ENCODE measurements around the gene ENDOV.
"Not testable (repeated sequence)": the region's sequence is repeated elsewhere in the genome, so short reads cannot be mapped to it uniquely, and the experiment has no call there.

Gene ENDOV

DNA sequence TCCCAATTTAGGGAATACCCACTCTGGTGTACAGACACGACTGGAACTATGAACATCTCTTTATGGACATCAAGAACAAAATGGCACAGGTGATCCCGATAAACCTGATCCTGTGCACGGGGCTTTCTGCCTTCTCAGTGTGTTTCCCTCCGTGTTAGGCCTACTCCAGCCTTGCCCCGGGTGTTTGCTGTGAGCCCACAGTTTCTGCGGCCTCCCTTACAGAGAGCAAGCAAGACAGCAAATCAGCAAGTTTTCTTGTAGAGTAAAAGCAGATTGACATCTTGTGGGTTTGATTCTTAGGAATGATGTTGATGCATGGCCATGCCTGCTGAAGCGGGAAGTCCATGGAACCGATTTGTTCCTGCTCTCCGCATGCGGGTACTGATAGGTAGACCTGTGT is 26.4 kb upstream of the ENDOV start:
- no peak for DNase-seq (ENCODE audit: low spot score)

DNA sequence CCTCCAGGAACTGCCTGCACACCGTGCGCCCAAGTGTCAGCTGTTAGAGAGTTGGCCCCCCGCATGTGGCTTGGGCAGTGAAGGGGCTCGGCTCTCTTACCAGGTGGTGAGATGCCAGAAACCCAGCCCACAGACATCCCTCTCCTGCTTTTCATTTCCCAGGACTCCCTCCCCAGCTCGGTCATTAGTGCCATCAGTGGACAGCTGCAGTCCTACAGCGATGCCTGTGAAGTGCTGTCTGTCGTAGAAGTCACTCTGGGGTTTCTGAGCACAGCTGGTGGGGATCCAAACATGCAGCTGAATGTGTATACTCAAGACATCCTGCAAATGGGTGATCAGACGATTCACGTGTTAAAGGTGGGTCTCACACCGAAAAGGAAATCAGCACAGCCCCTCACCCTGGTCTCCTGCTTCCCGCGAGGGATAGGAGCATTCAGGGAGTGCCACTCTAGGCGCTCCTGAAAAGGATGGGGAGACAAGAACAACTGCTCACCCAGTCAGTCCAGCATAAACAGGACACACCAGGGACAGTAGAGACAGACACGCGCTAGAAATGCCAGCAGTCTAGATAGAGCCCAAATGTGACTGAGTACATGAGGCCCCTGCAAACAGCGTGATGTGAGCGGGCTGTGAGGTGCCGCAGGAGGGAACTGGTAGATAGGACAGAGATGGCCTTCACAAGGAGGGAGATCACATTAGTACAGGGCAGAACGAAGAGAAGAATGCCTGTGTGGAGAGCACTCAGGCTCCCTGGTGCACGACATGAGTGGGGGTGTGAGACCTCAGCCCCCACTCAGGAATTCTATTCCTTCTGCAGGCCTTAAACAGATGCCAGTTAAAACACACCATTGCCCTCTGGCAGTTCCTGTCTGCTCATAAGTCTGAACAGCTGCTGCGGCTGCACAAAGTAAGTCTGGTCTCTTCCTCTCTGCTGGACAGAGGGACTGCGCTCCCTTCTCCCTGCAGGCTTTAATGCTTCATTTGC is 25.7 kb upstream of the ENDOV start:
- no peak for DNase-seq (ENCODE audit: low spot score)

DNA sequence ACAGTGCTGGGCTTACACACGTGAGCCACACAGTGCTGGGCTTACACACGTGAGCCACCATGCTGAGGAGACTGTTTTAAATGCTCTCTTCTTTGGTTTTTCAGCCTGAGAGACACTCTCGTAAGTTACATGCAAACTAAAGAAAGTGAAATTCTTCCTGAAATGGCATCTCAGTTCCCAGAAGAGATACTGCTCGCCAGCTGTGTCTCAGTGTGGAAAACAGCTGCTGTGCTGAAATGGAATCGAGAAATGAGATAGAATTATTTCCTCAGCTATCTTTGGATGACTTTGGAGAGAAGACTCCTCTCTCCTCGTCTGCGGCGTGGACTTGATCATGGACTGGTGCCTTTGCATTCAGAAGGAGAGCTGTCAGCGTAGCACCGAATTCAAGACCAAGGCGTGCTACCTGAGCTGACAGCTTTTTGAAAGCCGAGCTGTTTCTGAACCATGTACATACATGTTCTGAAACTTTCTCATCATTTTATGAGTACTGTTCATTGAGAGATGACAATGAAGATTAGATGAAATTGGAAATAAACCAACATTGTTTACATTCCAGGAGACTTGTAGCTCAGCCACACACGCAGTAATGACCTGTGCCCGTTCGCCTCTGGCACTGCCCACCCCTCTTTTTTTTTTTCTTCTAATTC is 21.6 kb upstream of the ENDOV start:
- no peak for DNase-seq (ENCODE audit: low spot score)

DNA sequence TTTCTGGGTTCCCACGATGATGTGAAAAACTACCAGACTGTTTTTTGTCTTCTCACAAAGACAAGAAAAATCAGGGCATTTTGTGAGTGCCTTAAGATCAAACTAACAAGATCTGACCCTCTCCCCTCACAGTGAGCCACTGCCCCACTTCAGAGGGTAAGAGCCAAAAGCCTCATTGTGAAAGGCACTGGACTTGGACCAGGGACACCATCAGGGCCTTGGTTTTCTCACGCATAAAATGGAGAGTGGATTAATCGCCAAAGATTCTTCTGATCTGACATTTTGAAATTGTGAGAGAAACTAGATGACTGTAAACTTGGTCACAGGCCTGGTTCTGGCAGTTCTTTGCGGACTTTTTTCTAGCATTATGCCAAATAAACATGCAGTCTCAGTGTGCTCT is 21.0 kb upstream of the ENDOV start:
- no peak for DNase-seq (ENCODE audit: low spot score)

DNA sequence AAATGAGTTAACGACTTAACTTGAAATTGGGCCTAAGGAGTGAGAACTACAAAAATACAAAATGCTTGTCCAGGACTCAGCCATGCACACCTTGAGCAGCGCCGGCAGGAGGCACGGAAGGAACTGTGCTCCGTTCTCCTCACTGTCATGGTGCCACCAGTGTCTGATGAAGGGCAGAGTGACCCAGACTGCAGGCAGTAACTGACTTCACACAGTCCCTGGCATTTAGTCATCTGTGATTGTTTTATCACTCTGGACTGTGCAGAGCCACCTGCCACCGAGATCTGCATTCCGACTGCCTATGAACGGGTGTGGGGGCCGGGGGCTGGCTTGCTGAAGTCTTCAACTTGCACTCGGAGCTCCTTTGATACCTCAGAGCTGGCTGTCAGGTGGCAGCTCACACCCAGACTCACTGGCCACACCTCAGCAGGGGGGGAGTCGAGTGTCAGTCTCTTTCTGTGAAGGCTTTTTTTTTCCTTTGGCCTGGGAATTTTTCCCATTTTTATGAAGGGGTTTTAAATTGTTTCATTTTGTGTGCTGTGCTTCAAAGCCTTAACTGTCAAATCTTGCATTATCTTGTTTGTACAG is 20.2 kb upstream of the ENDOV start:
- DNase-seq (ENCODE audit: low spot score) = no peak

DNA sequence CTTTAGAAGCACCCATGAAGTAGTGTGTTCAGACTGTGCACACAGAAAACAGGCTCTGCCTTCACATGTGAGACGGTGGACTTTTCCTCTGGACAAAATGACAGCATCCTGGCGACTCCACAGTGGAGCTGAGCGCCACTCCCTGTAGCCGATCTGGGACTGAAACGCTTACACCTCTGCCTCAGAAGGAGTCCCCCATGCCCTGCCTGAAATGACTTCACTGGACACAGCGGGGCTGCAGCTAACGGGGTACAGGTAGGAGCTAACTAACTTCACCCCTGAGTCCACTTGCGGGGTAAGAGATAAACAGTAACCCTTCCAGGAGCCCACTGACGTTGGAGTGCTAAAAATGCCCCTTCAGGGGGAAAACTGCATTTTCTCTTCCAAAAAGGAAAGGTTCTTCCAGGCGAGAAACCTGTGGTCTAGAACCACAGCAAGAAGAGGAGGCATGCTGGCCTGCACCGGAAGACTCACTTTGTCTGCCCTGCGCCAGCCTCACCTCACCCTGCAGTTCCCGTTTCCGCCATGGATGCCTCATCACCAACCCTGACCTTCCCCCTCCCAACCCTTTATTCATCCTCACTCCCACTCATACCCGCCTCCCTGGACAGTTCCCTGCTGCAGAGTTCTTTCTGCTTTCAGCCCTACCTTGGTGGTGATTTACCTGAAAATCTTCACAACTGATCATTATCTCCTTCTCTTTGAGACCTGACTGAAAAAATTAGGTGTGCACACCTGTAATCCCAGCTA is 19.4 kb upstream of the ENDOV start:
- DNase-seq (ENCODE audit: low spot score) = no peak

DNA sequence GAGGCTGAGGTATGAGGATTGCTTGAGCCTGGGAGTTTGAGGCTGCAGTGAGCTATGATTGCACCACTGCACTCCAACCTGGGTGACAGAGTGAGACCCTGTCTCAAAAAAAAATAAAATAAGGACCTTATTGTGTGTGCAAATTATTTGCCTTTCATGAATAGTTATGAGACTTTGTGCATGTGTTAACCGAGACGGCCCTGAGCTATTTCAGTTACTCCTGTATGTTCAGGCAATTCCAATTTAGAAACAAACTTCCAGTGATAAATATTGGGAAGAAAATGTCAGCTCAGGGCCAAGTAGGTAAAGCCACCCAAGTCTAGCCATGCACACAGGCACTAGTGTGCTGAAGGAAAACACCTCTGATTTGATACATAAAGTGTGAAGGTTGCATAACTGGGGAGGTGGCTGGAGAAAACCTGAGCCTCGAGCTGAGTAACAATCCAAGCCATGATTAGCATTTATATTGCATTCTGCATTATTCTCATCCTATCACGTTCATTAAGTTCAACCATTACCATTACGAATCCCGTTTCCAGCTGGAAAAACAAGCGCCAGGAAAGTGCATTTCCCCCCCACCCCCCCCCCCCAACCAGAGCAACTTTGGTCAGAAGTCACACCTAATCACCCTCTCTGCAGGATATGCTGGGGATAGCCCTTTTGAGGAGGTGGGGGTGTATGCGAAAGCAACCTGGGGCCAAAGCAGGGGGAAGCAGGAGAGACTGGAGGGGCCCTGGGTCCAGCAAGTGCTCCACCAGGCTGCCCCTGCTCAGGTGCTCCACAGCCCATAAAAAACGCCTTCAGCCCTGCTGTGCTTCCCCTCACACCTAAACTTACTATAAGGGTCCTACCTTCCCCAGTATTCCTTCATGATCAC is 18.6 kb upstream of the ENDOV start:
- no peak for DNase-seq (ENCODE audit: low spot score)

DNA sequence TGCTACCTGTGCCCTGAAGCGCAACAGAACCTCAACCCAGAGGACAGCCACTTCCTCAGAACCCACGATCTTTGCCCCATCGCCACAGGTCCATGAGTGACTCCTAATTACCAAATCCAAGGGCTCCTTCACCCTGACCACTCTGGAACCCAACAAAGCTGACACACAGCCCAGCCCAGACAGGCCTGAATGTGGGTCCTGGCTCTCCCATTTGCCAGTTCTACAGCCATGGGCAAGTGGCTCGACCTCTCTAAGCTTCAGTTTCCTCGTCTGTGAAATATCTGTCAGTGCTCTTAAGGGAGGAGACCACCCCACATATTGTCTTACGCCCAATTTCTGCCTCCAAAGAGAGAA is 18.0 kb upstream of the ENDOV start:
- DNase-seq (ENCODE audit: low spot score) = no peak

DNA sequence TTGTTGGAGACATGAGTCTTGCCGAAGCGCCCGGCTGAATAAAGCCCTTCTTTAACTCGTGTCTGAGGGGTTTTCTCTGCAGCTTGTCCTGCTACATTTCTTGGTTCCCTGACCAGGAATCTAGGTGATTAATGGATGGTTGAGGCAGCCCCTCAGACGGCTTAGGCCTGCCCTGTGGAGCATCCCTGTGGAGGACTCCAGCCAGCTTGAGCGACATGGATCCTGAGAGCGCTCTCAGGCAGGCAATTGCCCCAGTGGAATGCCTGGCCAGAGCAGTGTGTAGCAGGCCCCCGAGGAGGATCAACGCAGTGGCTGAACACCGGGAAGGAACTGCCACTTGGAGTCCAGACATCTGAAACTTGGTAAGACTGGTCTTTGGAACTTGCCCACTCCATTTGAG is 17.3 kb upstream of the ENDOV start:
- no peak for DNase-seq (ENCODE audit: low spot score)

DNA sequence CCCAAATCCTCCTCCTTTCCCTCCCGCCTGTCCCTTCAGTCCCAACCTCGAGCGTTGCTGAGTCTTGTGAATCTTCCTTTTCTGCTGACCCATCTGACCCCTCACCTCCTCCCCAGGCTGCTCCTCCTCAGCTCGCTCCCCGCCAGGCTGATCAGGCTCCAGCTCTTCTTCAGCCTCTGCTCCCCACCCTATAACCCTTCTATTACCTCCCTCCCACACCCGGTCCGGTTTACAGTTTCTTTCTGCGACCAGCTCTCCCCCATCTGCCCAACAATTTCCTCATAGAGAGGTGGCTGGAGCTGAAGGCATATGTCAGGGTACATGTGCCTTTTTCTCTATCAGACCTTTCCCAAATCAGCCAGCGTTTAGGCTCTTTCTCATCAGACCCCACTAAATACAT is 13.9 kb upstream of the ENDOV start:
- DNase-seq (ENCODE audit: low spot score) = not testable (repeated sequence)

DNA sequence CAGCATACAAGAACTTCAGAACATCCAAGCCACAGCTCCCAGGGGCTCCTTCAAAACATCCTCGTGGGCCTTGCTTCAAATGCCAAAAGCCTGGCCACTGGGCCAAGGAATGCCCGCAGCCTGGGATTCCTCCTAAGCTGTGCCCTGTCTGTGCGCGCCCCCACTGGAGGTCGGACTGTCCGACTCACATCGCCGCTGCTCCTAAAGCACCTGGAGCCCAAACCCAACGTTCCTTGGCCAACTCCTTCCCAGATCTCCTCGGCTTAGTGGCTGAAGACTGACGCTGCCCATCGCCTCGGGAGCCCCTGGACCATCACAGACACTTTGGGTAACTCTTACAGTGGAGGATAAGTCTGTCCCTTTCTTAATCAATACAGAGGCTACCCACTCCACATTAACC is 12.9 kb upstream of the ENDOV start:
- DNase-seq (ENCODE audit: low spot score) = not testable (repeated sequence)

DNA sequence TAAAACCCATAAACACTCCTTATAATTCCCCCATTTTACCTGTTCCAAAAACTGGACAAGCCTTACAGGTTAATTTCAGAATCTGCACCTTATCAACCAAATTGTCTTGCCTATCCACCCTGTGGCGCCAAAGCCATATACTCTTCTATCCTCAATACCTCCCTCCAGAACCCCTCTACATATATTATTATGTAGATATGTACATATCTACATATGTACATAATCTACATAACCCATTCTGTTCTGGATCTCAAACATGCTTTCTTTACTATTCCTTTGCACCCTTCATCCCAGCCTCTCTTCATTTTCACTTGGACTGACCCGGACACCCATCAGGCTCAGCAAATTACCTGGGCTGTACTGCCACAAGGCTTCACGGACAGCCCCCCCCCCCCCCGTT is 12.0 kb upstream of the ENDOV start:
- DNase-seq (ENCODE audit: low spot score) = no peak

DNA sequence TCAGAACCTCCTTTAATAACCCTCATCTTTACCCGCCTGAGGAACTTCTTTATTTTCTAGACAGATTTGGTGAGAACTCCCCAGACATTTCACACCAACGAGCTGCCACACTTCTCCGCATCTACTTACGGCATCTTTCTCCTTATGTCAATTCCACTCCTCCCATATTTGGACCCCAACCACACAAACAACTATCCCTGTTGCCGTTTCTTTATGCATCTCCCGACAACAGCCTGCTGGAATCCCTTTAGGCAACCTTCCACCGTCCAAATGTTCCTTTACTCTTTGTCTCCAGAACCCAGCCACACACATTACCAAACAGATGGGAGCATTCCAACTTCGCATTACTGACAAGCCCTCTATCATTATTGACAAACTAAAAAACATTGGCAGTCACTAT is 8.8 kb upstream of the ENDOV start:
- no peak for DNase-seq (ENCODE audit: low spot score)

DNA sequence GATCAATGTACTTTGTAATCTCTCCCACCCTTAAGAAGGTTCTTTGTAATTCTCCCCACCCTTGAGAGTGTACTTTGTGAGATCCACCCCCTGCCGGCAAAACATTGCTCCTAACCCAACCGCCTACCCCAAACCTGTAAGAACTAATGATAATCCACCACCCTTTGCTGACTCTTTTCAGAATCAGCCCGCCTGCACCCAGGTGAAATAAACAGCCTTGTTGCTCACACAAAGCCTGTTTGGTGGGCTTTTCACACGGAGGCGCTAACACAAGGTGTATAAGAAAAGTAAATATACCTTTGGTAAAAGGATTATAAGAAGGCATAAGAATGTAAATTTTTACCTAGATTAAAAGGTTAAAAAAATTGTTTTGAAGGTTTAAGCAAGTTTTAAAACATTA is 7.0 kb upstream of the ENDOV start:
- DNase-seq (ENCODE audit: low spot score) = not testable (repeated sequence)

DNA sequence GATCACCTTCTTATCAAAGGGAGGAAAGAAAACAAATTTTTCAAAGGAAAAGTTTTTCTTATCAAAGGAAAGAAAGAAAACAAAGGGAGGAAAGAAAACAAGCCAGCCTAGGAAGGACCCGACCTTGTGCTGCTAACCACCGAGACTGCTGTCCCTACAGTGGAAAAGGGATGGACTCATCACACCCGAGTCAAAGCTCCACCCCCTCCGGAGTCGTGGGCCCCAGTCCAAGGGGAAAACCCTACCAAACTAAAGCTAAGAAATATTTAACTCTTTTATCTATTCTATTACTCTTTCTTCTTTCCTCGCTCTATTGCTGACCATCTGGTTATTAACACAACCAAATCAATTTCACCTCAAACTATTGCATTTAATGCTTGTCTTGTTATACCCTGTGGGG is 6.1 kb upstream of the ENDOV start:
- no peak for DNase-seq (ENCODE audit: low spot score)

DNA sequence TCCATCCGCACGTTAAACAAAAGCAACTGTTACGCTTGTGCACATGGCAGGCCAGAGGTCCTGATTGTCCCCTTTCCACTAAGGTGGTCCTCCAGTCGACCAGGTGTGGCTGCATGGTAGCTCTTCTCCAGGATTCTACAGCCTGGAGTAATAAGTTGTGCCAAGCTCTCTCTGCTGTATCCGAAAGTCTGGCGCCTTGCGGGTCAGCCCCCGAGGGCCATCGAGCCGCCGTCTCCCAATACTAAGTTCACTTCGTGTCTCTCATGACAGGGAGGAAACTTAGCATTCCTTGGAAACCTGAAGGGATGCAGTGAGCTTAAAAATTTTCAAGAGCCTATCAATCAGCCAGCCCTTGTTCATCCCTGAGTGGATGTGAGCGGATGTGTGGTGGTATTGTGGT is 5.3 kb upstream of the ENDOV start:
- DNase-seq (ENCODE audit: low spot score) = no peak

DNA sequence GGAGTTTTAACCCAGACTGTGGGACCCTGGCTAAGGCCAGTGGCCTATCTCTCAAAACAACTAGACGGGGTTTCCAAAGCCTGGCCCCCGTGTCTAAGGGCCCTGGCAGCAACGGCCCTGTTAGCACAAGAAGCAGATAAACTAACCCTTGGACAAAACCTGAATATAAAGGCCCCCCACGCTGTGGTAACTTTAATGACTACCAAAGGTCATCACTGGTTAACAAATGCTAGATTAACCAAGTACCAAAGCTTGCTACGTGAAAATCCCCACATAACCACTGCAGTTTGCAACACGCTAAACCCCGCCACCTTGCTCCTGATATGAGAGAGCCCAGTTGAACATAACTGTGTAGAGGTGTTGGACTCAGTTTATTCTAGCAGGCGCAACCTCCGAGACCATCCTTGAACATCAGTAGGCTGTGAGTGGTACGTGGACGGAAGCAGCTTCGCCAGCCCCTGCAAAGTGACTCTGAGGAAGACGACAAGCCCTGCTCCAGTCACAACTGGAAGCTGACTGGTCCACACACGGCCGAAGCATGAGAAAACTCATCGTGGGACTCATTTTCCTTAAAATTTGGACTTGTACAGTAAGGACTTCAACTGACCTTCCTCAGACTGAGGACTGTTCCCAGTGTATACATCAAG is 4.4 kb upstream of the ENDOV start:
- not testable (repeated sequence) for DNase-seq (ENCODE audit: low spot score)

DNA sequence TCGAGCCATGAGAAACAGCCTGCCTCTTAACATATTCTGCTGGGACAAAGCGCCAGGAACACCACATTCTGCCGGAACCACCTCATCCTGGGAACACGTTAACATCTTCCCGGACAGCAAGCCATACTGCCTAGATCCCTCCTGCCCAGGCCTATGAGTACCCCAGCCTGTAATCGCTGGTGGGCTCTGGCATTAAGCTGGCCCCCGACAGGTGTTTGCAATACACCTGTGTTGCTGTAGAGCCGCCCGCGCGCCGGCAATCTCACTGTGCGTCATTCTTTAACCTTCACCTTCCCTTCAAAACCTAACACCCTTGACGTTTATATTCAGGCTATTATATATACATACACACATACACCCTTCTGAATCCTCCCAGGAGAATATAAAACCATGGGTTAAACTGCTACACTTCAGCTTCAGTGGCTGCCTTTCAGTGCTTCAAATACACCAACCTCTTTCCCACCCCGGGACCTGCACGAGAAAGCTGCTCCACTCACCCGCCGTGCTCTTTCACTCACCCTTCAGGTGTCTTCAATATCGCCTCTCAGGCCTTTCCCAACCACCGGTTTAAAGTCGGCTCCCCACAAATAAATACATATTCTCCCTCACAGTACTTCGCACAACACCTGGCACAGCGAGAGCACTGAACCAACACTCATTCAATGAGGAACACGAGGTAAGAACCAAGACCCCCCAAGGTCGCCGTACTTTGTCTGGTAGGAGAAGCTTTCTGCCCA is 1.0 kb upstream of the ENDOV start:
- DNase-seq (ENCODE audit: low spot score) = no peak

DNA sequence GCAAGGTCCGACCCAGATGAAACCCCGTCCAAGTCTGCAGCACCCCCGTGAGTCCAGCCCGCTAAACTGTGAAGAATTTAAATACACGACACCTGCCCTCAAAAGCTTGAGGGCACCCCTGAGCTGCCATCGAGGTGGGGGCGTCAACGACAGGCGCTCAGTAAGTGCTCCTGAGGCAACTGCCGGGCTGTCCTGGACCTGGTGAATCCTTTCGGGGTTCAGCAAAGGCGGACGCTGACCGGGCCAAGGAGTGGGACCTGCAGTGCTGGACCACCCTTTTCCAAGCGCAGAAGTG is 512 bp upstream of the ENDOV start:
- no peak for DNase-seq (ENCODE audit: low spot score)

DNA sequence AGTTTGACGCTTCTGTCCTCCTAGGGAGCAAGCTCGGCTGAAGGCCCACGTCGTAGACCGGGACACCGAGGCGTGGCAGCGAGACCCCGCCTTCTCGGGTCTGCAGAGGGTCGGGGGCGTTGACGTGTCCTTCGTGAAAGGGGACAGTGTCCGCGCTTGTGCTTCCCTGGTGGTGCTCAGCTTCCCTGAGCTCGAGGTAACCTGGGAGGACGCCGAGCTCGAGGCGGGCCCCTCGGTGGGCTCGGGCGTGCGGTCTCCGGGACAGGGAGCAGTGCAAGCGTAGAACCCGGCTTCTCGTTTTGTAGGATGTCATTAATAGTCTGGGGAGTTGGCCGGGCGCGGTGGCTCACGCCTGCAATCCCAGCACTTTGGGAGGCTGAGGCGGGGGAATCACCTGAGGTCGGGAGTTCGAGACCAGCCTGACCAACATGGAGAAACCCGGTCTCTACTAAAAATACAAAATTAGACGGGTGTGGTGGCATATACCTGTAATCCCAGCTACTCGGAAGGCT is 715 bp downstream of the ENDOV start:
- no peak for DNase-seq (ENCODE audit: low spot score)
